Endothelial cell of umbilical vein (primary cell): ENCODE measurements around the gene PLXNB2. TPM values are rescaled to one million over a fixed set of nuclear protein-coding genes. Genes with fewer than 3 reads are reported as not detected.

Experiments used
- BruUV-seq: library from RNA; stranded (reverse); fragments of 400-500 nt; replicated peaks from 2 replicates; lab custom pipeline; 2021; lab: Mats Ljungman, UMichigan
- CTCF ChIA-PET: fragments of 300-600, 350-600 bp; sonication (Branson Sonifier 250); formaldehyde crosslinking; loops from one replicate; lab custom pipeline; 2021; ENCODE audit warnings: antibody characterized with exemption, inconsistent platforms; lab: Charles Lee
- POLR2A ChIA-PET: fragments of 300-600, 350-600 bp; sonication (Branson Sonifier 250); formaldehyde crosslinking; loops from one replicate; lab custom pipeline; 2021; ENCODE audit warnings: antibody characterized with exemption, inconsistent platforms; lab: Charles Lee
- DNase-seq: peaks from one replicate; pipeline ENCODE4 v3.0.0-alpha.2; 2011; ENCODE audit warnings: low read depth, low spot score
- FAIRE-seq: peaks from 2 replicates; lab custom pipeline; 2011; peaks lifted over from hg19 to GRCh38; lab: Jason Lieb, UNC
- H2AFZ ChIP-seq: 2 replicates; pipeline ENCODE4 v1.6.0; 2012; ENCODE audit warnings: low read depth, low read length, control low read depth, inconsistent platforms
- H3K27ac ChIP-seq: 2 replicates; pipeline ENCODE4 v1.5.1; 2011; ENCODE audit warnings: low read depth, mild to moderate bottlenecking, control low read depth, low read length, moderate library complexity; ENCODE audit not compliant: insufficient read depth
- H3K27me3 ChIP-seq, 2 experiments: 2 replicates each; pipeline versions ENCODE4 v1.6.0 to v1.6.1; 2011; ENCODE audit warnings: low read length in 2 of 2, mixed read lengths in 1 of 2; ENCODE audit not compliant: control insufficient read depth in 2 of 2, insufficient read depth in 2 of 2
- H3K36me3 ChIP-seq, 2 experiments: 2 replicates in 1 of 2; 3 replicates in 1 of 2; pipeline ENCODE4 v1.5.1; 2011; ENCODE audit warnings: low read length in 2 of 2, mild to moderate bottlenecking in 1 of 2, moderate library complexity in 1 of 2; ENCODE audit not compliant: control insufficient read depth in 2 of 2, insufficient read depth in 2 of 2; ENCODE audit errors: extremely low read depth in 1 of 2
- H3K4me1 ChIP-seq: 3 replicates; pipeline ENCODE4 v1.5.1; 2011; ENCODE audit warnings: mild to moderate bottlenecking, low read length; ENCODE audit not compliant: control insufficient read depth, insufficient read depth; ENCODE audit errors: extremely low read depth
- H3K4me2 ChIP-seq: 2 replicates; pipeline ENCODE4 v1.6.1; 2011; ENCODE audit warnings: low read length, control low read depth, mixed read lengths; ENCODE audit not compliant: insufficient read depth
- H3K4me3 ChIP-seq, 3 experiments: fragments of 200-600 bp in 1 of 3; sonication (generic), shearing (Covaris generic) in 1 of 3; replicated peaks in 1 of 3; 2 replicates each; pipeline ENCODE4 v1.5.1; 2011 to 2016; ENCODE audit warnings: control low read depth in 3 of 3, low read length in 3 of 3, mild to moderate bottlenecking in 2 of 3, inconsistent platforms in 1 of 3, low read depth in 1 of 3, moderate library complexity in 1 of 3; ENCODE audit not compliant: insufficient read depth in 1 of 3
- H3K79me2 ChIP-seq: 2 replicates; pipeline ENCODE4 v1.6.0; 2012; ENCODE audit warnings: low read length, inconsistent platforms; ENCODE audit not compliant: control insufficient read depth, insufficient read depth
- H3K9ac ChIP-seq: replicated peaks from 2 replicates; pipeline ENCODE3; 2011; ENCODE audit warnings: low read length, control low read depth; ENCODE audit not compliant: insufficient read depth; ENCODE audit errors: extremely low read depth
- H3K9me1 ChIP-seq: replicated peaks from 3 replicates; pipeline ENCODE4 v1.6.0; 2011; ENCODE audit warnings: mild to moderate bottlenecking, low read length; ENCODE audit not compliant: control insufficient read depth, insufficient read depth; ENCODE audit errors: extremely low read depth
- H3K9me3 ChIP-seq: replicated peaks from 2 replicates; pipeline ENCODE4 v1.5.1; 2012; ENCODE audit warnings: low read length, inconsistent platforms; ENCODE audit not compliant: control insufficient read depth, insufficient read depth
- H4K20me1 ChIP-seq: replicated peaks from 2 replicates; pipeline ENCODE3; 2011; ENCODE audit warnings: mild to moderate bottlenecking, low read length; ENCODE audit not compliant: control insufficient read depth, insufficient read depth; ENCODE audit errors: extremely low read depth
- EZH2 ChIP-seq: IDR thresholded peaks from 2 replicates; pipeline ENCODE4 v1.6.1; 2012; ENCODE audit warnings: borderline replicate concordance, low read depth, mild to moderate bottlenecking, moderate library complexity, low read length, inconsistent platforms; ENCODE audit not compliant: severe bottlenecking
- FOS ChIP-seq: IDR thresholded peaks from 2 replicates; pipeline ENCODE4 v1.6.1; 2011; ENCODE audit warnings: mild to moderate bottlenecking, low read length, moderate library complexity, borderline replicate concordance; ENCODE audit not compliant: insufficient read depth
- GATA2 ChIP-seq: IDR thresholded peaks from 2 replicates; pipeline ENCODE4 v1.7.0; 2011; ENCODE audit warnings: low read depth, mild to moderate bottlenecking, moderate library complexity, mixed read lengths, low read length; ENCODE audit not compliant: insufficient read length, insufficient read depth
- JUN ChIP-seq: IDR thresholded peaks from 2 replicates; pipeline ENCODE4 v1.6.1; 2011; ENCODE audit warnings: borderline replicate concordance, low read depth; ENCODE audit not compliant: insufficient read length, insufficient read depth
- MYC ChIP-seq: IDR thresholded peaks from one replicate; pipeline ENCODE4 v1.6.1; 2011; ENCODE audit warnings: mild to moderate bottlenecking, low read depth, low read length
- POLR2A ChIP-seq: IDR thresholded peaks from 2 replicates; pipeline ENCODE4 v1.6.1; 2012; ENCODE audit warnings: low read depth, mild to moderate bottlenecking, control low read depth, low read length
- POLR2AphosphoS5 ChIP-seq: IDR thresholded peaks from 2 replicates; pipeline ENCODE4 v1.6.1; 2012; ENCODE audit warnings: low read depth, mild to moderate bottlenecking, control low read depth, low read length, moderate library complexity; ENCODE audit not compliant: insufficient read depth
- dilution Hi-C: fragments of 300-500 bp; cut with MboI; formaldehyde crosslinking; loops from one replicate; pipeline ENCODE4 v1.15.0; 2019; ENCODE audit warnings: low sequenced_read_pairs; ENCODE audit not compliant: extremely low pct_ligation_motif_present
- intact Hi-C: fragments of 100-400 bp; cut with micrococcal nuclease; formaldehyde crosslinking; loops from one replicate; pipeline ENCODE4 v1.10.0; 2022
- polyA plus RNA-seq, 4 experiments: library from polyadenylated mRNA; depleted of rRNA in 3 of 4; stranded (reverse) in 3 of 4; unstranded in 1 of 4; fragments of >200 nt; gene quantifications; 2 replicates each; pipeline versions ENCODE4 v1.2.1 to v1.2.3, GENCODE V29; 2011 to 2012; ENCODE audit warnings: missing spikeins in 1 of 4
- total RNA-seq: library from RNA; stranded (reverse); gene quantifications from 2 replicates; pipeline ENCODE4 v1.2.3, GENCODE V29; 2021
- TF ChIP-seq, protein P1 (sequence below): IDR thresholded peaks from 2 replicates; pipeline ENCODE4 v1.6.1; 2011; ENCODE audit not compliant: insufficient read depth, insufficient read length
- TF ChIP-seq, protein P2 (sequence below), 2 donors: IDR thresholded peaks; 1 replicate in 1 of 2; 2 replicates in 1 of 2; pipeline ENCODE4 v1.5.1; 2011; ENCODE audit warnings: low read length in 2 of 2, mild to moderate bottlenecking in 2 of 2, moderate library complexity in 2 of 2, control low read depth in 1 of 2, inconsistent platforms in 1 of 2, low read depth in 1 of 2; ENCODE audit not compliant: insufficient read depth in 1 of 2; ENCODE audit errors: extremely low read depth in 1 of 2

PLXNB2 gene
- total and polyA plus RNA-seq, 2 donors (not counting 3 experiments of a cell fraction or from before 2014, with no cell fraction given), result 82.3 to 139 TPM

DNA sequence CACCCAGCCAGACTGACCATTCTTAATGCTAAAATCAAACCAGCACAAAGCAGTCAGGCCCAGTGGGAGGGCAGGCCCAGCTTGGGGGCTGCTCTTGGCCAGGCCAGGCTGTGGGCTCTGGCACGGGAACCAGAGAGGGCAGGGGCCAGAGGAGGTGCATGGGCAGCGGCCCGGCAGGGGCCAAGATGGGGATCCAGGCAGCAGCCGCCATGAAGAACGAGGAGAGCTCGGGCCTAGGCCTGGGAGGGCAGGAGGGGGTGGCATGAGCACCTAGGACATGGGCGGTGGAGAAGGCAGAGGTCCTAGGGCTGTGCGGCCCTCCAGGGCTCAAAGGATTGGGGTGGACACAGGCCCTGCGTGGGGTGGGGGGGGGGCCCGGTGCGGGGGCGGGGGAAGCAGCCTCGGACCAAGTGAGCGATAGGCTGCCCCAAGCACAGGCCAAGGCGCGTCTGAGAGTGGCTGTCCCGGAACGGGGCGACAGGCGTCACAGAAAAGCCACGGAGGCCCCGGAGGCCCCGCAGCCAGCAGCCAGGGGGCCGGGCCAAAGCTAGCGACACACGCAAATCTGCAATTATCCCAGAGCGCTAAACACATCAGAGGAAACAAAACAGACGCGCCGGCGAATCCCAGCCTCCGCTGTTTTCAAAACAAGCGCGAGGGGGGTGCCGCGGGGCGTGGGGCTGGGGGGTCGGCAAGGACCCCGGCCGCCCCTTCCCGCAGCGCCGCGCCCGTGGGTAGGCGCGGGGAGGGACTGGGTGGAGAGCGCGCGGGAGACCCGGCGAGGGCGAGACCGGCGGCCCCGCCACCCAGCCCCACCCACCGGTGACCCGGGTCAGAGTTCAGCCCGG lies 8.3 kb downstream of the PLXNB2 start:
- FAIRE-seq, result no peak
- H3K27ac ChIP-seq, result no peak overlapping the region
- intact Hi-C loops, result no loop called here

More for the DNA sequence above, 8.3 kb downstream of the PLXNB2 start:
- no peak overlapping the region for H3K4me2 ChIP-seq
- peaks cover 0 to 4% of the 10 kb centered on the region in 2 experiments for H3K36me3 ChIP-seq
- ChIA-PET POLR2A (no interaction called here), CTCF (interaction anchor here (0.7 to 0.9 kb wide), 2 partner anchors 28 kb away, joined by 3 to 4 read pairs; no protein-coding TSS in a partner anchor)
- H3K79me2 ChIP-seq, result peaks cover 90% of the 10 kb centered on the region
- H2AFZ ChIP-seq, result no peak overlapping the region
- peaks cover 14% of the 10 kb centered on the region for H3K4me1 ChIP-seq
- dilution Hi-C loops, result no loop called here
- TF ChIP-seq GATA2 (no peak), EZH2 (no peak), POLR2A (no peak), FOS (no peak), POLR2AphosphoS5 (no peak), JUN (no peak), MYC (no peak)
- TF ChIP-seq, protein P1, sequence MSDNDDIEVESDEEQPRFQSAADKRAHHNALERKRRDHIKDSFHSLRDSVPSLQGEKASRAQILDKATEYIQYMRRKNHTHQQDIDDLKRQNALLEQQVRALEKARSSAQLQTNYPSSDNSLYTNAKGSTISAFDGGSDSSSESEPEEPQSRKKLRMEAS, result no peak
- TF ChIP-seq, protein P2, sequence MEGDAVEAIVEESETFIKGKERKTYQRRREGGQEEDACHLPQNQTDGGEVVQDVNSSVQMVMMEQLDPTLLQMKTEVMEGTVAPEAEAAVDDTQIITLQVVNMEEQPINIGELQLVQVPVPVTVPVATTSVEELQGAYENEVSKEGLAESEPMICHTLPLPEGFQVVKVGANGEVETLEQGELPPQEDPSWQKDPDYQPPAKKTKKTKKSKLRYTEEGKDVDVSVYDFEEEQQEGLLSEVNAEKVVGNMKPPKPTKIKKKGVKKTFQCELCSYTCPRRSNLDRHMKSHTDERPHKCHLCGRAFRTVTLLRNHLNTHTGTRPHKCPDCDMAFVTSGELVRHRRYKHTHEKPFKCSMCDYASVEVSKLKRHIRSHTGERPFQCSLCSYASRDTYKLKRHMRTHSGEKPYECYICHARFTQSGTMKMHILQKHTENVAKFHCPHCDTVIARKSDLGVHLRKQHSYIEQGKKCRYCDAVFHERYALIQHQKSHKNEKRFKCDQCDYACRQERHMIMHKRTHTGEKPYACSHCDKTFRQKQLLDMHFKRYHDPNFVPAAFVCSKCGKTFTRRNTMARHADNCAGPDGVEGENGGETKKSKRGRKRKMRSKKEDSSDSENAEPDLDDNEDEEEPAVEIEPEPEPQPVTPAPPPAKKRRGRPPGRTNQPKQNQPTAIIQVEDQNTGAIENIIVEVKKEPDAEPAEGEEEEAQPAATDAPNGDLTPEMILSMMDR (IDR thresholded peaks at IDR 0.05; ENCODE audit: extremely low read depth in 1 of 2, insufficient read depth in 1 of 2, low read depth in 1 of 2, low read length in 2 of 2), result no peak
- no peak overlapping the region for H3K4me3 ChIP-seq
- H3K9ac ChIP-seq, result no peak overlapping the region
- no TSS peak for BruUV-seq
- H3K9me3 ChIP-seq, result no peaks in the 10 kb centered on the region
- H3K27me3 ChIP-seq, result no peaks in the 10 kb centered on the region
- no peak for DNase-seq
- H4K20me1 ChIP-seq, result no peaks in the 10 kb centered on the region
- no peaks in the 10 kb centered on the region for H3K9me1 ChIP-seq
